ENCODE measurements around the gene TEKTIP1. TPM values are rescaled to one million over a fixed set of nuclear protein-coding genes. Genes with fewer than 3 reads are reported as not detected.
"Not testable (repeated sequence)": the region's sequence is repeated elsewhere in the genome, so short reads cannot be mapped to it uniquely, and the experiment has no call there.

The TEKTIP1 gene
- total RNA-seq, 1 donor from 2014 or later = 0.73 TPM

DNA sequence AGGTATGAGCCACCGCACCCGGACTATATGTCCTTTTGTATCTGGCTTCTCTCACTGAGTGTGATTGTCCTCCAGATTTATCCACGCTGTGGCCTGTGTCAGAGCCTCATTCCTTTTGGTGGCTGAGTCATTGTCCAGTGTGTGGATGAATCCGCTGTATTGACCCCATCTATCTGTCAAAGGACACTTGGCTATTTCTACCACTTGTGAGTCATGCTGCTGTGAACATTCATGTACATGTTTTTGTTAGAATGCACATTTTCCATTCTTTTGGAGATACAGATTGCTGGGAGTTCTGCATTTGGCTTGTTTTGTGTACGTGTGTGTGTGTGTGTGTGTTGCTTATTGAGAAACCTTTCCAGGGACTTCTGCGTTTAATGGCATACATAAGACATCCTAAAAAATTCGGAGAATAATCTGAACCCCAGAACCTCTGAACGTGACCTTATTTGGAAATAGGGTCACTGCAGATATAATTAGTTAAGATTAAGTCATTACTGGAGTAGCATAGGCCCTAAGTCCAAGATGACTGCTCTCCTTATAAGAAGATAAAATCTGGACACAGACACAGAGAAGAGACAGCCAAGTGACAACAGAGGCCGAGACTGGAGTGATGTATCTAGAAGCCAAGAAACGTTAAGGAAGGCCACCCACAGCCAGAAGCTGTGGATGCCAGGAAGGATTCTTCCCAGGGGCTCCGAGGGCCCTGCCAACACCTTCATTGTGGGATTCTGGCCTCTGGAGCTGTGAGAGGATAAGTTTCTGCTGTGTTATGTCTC lies 41.4 kb downstream of the TEKTIP1 start:
- H3K27me3 Mint-ChIP-seq (ENCODE audit: unreplicated experiment) = no peaks in the 10 kb centered on the region
- H3K4me1 Mint-ChIP-seq (ENCODE audit: unreplicated experiment) = peaks cover 20% of the 10 kb centered on the region
- TF ChIP-seq, protein P1, sequence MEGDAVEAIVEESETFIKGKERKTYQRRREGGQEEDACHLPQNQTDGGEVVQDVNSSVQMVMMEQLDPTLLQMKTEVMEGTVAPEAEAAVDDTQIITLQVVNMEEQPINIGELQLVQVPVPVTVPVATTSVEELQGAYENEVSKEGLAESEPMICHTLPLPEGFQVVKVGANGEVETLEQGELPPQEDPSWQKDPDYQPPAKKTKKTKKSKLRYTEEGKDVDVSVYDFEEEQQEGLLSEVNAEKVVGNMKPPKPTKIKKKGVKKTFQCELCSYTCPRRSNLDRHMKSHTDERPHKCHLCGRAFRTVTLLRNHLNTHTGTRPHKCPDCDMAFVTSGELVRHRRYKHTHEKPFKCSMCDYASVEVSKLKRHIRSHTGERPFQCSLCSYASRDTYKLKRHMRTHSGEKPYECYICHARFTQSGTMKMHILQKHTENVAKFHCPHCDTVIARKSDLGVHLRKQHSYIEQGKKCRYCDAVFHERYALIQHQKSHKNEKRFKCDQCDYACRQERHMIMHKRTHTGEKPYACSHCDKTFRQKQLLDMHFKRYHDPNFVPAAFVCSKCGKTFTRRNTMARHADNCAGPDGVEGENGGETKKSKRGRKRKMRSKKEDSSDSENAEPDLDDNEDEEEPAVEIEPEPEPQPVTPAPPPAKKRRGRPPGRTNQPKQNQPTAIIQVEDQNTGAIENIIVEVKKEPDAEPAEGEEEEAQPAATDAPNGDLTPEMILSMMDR (IDR thresholded peaks at IDR 0.05) = no peak
- no peak for DNase-seq (ENCODE audit: extremely low spot score, unreplicated experiment)
- peaks cover 4% of the 10 kb centered on the region for H3K36me3 Mint-ChIP-seq (ENCODE audit: unreplicated experiment)
- H3K9me3 Mint-ChIP-seq (ENCODE audit: unreplicated experiment) = no peaks in the 10 kb centered on the region
- no peak overlapping the region for H3K4me3 Mint-ChIP-seq (ENCODE audit: unreplicated experiment)
- peak overlapping the region; percentile 82 for H3K27ac Mint-ChIP-seq (ENCODE audit: unreplicated experiment)

DNA sequence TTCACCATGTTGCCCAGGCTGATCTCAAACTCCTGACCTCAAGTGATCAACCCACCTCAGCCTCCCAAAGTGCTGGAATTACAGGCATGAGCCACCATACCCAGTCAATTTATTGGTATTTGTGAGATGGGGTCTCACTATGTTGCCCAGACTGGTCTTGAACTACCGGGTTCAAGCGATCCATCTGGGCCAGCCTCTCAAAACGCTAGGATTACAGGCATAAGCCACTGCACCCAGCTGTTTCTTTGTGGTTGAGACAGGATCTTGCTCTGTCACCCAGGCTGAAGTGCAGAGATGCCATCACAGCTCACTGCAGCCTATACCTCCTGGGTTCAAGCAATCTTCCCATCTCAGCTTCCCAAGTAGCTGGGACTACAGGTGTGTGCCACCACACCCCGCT lies 42.8 kb downstream of the TEKTIP1 start:
- not testable (repeated sequence) for H3K27ac Mint-ChIP-seq (ENCODE audit: unreplicated experiment); H3K36me3 Mint-ChIP-seq (ENCODE audit: unreplicated experiment); H3K9me3 Mint-ChIP-seq (ENCODE audit: unreplicated experiment); H3K4me3 Mint-ChIP-seq (ENCODE audit: unreplicated experiment); DNase-seq (ENCODE audit: extremely low spot score, unreplicated experiment); H3K27me3 Mint-ChIP-seq (ENCODE audit: unreplicated experiment)
- peaks cover 19% of the 10 kb centered on the region for H3K4me1 Mint-ChIP-seq (ENCODE audit: unreplicated experiment)

DNA sequence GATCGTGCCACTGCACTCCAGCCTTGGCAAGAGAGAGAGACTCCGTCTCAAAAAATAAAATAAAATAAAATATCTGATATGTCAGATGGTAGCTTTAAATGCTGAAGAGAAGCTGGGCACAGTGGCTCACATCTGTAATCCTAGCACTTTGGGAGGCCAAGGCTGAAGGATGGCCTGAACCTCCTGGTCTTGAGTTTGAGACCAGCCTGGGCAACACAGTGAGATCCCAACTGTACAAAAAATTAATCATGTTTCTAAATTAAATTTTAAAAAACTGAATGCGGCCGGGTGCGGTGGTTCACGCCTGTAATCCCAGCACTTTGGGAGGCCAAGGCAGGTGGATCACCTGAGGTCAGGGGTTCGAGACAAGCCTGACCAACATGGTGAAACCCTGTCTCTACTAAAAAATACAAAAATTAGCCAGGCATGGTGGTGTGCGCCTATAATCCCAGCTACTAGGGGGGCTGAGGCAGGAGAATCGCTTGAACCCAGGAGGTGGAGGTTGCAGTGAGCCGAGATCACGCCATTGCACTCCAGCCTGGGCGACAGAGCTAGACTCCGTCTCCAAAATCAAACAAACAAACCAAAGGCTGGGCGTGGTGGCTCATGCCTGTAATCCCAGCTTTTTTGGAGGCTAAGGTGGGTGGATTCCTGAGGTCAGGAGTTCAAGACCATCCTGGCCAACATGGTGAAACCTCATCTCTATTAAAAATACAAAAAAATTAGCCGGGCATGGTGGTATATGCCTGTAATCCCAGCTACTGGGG lies 45.2 kb downstream of the TEKTIP1 start:
- peaks cover 18% of the 10 kb centered on the region for H3K4me1 Mint-ChIP-seq (ENCODE audit: unreplicated experiment)
- H3K27me3 Mint-ChIP-seq (ENCODE audit: unreplicated experiment); H3K36me3 Mint-ChIP-seq (ENCODE audit: unreplicated experiment); DNase-seq (ENCODE audit: extremely low spot score, unreplicated experiment); H3K4me3 Mint-ChIP-seq (ENCODE audit: unreplicated experiment); H3K9me3 Mint-ChIP-seq (ENCODE audit: unreplicated experiment); H3K27ac Mint-ChIP-seq (ENCODE audit: unreplicated experiment): not testable (repeated sequence)

DNA sequence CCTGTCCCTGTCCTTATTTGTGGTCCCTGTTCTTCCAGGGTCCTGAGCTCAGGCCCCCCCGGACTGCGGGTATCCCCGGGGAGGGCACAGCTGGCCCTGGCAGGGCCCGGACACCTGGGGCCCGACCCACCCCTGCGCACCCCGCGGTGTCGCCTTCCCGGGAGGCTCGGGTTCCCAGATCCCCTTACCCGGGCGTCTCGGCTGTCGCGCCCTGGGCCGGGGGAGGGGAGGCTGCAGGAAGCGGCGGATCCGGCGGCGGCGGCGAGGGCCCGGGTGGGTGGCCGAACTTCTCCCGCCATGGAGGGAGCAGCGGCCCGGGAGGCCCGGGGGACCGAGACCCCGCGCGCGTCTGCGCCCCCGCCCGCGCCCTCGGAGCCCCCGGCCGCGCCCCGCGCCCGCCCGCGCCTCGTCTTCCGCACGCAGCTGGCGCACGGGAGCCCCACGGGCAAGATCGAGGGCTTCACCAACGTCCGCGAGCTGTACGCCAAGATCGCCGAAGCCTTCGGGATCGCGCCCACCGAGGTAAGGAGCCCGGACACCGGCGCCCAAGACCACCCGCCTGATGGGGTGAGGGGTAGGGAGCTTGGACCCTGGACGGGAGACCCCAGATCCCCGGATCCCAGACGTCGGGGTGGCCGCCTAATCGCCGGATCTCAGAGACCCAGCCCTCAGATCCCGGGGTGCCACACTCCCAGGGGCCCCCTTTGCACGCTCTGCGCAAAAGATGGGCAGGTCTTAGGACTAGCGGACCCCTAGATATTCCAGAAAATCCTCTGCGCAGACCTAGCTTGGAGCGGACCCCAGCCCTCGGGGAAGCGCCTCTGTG lies 46.5 kb downstream of the TEKTIP1 start, which contains the start of gene GIPC3:
Gene GIPC3 (plus strand): TSS at position 178 of the 826 bp plus-strand sequence. CDS start 120 bp downstream, at position 298.
- Mint-ChIP-seq H3K9me3 (ENCODE audit: unreplicated experiment) (no peaks in the 10 kb centered on the region), H3K27me3 (ENCODE audit: unreplicated experiment) (no peaks in the 10 kb centered on the region), H3K4me1 (ENCODE audit: unreplicated experiment) (peaks cover 5% of the 10 kb centered on the region)

DNA sequence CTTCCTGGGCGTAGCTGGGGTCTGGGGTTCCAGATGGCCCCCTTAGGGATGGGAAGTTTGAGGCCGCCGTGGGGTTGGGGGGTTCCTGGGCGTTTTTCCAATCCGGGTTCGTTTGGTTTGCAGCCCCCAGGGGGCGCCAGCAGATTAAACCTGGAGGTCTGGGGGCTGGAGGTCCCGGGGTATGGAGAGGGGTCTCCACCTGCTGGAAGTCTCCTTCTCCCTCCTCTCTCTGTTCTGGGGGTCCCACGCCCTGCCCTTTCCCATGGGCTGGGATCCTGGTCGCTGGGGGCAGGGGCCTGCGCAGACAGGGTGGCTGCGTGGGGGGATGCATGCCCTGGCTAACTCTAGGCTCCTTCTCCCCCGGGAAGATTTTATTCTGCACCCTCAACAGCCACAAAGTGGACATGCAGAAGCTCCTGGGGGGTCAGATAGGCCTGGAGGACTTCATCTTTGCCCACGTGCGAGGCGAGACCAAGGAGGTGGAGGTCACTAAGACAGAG lies 47.2 kb downstream of the TEKTIP1 start:
- Mint-ChIP-seq H3K9me3 (ENCODE audit: unreplicated experiment) (no peaks in the 10 kb centered on the region), H3K4me1 (ENCODE audit: unreplicated experiment) (no peaks in the 10 kb centered on the region), H3K36me3 (ENCODE audit: unreplicated experiment) (no peaks in the 10 kb centered on the region), H3K4me3 (ENCODE audit: unreplicated experiment) (no peak overlapping the region), H3K27ac (ENCODE audit: unreplicated experiment) (no peak overlapping the region), H3K27me3 (ENCODE audit: unreplicated experiment) (no peaks in the 10 kb centered on the region)
- TF ChIP-seq, protein P1 (IDR thresholded peaks at IDR 0.05) = peak; percentile 63
- DNase-seq (ENCODE audit: extremely low spot score, unreplicated experiment) = no peak

More for the DNA sequence above, 46.5 kb downstream of the TEKTIP1 start, which contains the start of gene GIPC3:
- Mint-ChIP-seq H3K4me3 (ENCODE audit: unreplicated experiment) (no peak within 1 kb of the TSS), H3K36me3 (ENCODE audit: unreplicated experiment) (no peaks in the 10 kb centered on the region), H3K27ac (ENCODE audit: unreplicated experiment) (no peak within 1 kb of the TSS)
- no peak for DNase-seq (ENCODE audit: extremely low spot score, unreplicated experiment)
- TF ChIP-seq, protein P1 (IDR thresholded peaks at IDR 0.05) = no peak

Data from osteocyte (in vitro differentiated cells).